Heart left ventricle (tissue), 13 donors: ENCODE data around the gene P2RX3.

ENCODE experiments used
- CTCF ChIP-seq, 12 donors: fragments of 200-600 bp; sonication (generic) in 4 of 12; IDR thresholded peaks; one replicate each; pipeline versions ENCODE4 v1.5.0 to v1.8.0; 2018 to 2022; ENCODE audit warnings: antibody characterized with exemption in 12 of 12, mild to moderate bottlenecking in 5 of 12
- POLR2A ChIP-seq, 2 donors: fragments of 450-650 bp; IDR thresholded peaks; one replicate each; pipeline ENCODE4 v1.6.1; 2017; ENCODE audit warnings: antibody characterized with exemption in 2 of 2, mild to moderate bottlenecking in 2 of 2, moderate library complexity in 2 of 2
- donor health status: ischemic (EF 13 %, LVEDD 7.1; RV severe dilation, severe dysfunction).
- donor health status: DM: no; HTN: yes; CAD: no.
- donor health status: DM: no; HTN: no; CAD: no.
- donor health status: ischemic (EF 25% LVEDD 6.9; RV normal size, moderate dysfunction).
- donor health status: ischemic (EF 25% LVEDD 5.7; RV mildly dilated, moderate dysfunction).
- donor health status: ischemic (EF 35%, LVEDD 5.7; RV mildly dilated, moderate dysfunction).
- donor health status: nonischemic (EF 11% LVEDD 7.7; RV severe dilation, severe dysfunction).
- donor health status: DM: yes; HTN: yes; CAD: no.
- donor health status: PGD.
- donor health status: ischemic (EF 29% LVEDD 5.4; RV normal size, mild dysfunction).
- donor health status: nonischemic (EF 23%, LVEDD 6.1; RV moderate dilation, normal function).

GRCh38 chr11:57396744-57397143, 58.6 kb downstream of the P2RX3 start:
- TF ChIP-seq CTCF (IDR thresholded peaks at IDR 0.05) (no peak), POLR2A (IDR thresholded peaks at IDR 0.05) (no peak)
